GM12878 (cell line): Measurements from ENCODE around the gene PITPNM1. TPM values are rescaled to one million over a fixed set of nuclear protein-coding genes. Genes with fewer than 3 reads are reported as not detected.

Experiments
- ATF2 ChIP-seq: IDR thresholded peaks from 2 replicates; pipeline ENCODE4 v1.6.1; 2012; ENCODE audit warnings: low read length, inconsistent platforms
- ATF7 ChIP-seq: fragments of 450-650 bp; IDR thresholded peaks from 2 replicates; pipeline ENCODE4 v1.6.1; 2016; ENCODE audit warnings: low read depth, mild to moderate bottlenecking
- CBX5 ChIP-seq: sonication (generic); IDR thresholded peaks from 2 replicates; pipeline ENCODE4 v1.6.1; 2016; ENCODE audit warnings: low read depth, moderate library complexity, mild to moderate bottlenecking, inconsistent platforms
- CEBPB ChIP-seq, 2 experiments: fragments of 150-350 bp in 1 of 2; IDR thresholded peaks; 2 replicates each; pipeline ENCODE4 v1.6.1; 2012 to 2014; ENCODE audit warnings: low read depth in 2 of 2, low read length in 2 of 2, borderline replicate concordance in 1 of 2, inconsistent platforms in 1 of 2
- ELK1 ChIP-seq: IDR thresholded peaks from 2 replicates; pipeline ENCODE4 v1.6.1; 2012; ENCODE audit warnings: low read depth, low read length, improper control_type of control experiment
- HDAC6 ChIP-seq: fragments of 200-600 bp; sonication (generic); IDR thresholded peaks from one replicate; pipeline ENCODE4 v1.8.0; 2017; ENCODE audit warnings: antibody characterized with exemption; ENCODE audit not compliant: unreplicated experiment
- MEF2A ChIP-seq: IDR thresholded peaks from 2 replicates; pipeline ENCODE4 v1.6.1; 2011; ENCODE audit warnings: low read depth, mild to moderate bottlenecking, low read length, moderate library complexity; ENCODE audit not compliant: insufficient read depth
- MYB ChIP-seq: fragments of 150-350 bp; IDR thresholded peaks from 2 replicates; pipeline ENCODE4 v1.6.1; 2014; ENCODE audit warnings: mild to moderate bottlenecking, low read depth, low read length, borderline replicate concordance
- NRF1 ChIP-seq: conservative IDR thresholded peaks from 2 replicates; pipeline ENCODE4 v1.6.1; 2011; ENCODE audit warnings: mild to moderate bottlenecking, low read depth, low read length, improper control_type of control experiment
- PBX3 ChIP-seq: IDR thresholded peaks from 2 replicates; pipeline ENCODE4 v1.6.1; 2011; ENCODE audit warnings: mild to moderate bottlenecking, low read depth, low read length, moderate library complexity; ENCODE audit not compliant: insufficient replicate concordance
- PRDM15 ChIP-seq: fragments of 450-650 bp; formaldehyde crosslinking; IDR thresholded peaks from 2 replicates; pipeline ENCODE4 v1.4.0; 2020; ENCODE audit warnings: mild to moderate bottlenecking, moderate library complexity
- RELA ChIP-seq: fragments of 450-650 bp; IDR thresholded peaks from 2 replicates; pipeline ENCODE4 v1.8.0; 2014; ENCODE audit warnings: borderline replicate concordance; ENCODE audit not compliant: partially characterized antibody
- RFX5 ChIP-seq: IDR thresholded peaks from 2 replicates; pipeline ENCODE4 v1.6.1; 2011; ENCODE audit warnings: low read depth, low read length, improper control_type of control experiment
- SMARCA5 ChIP-seq: fragments of 450-650 bp; IDR thresholded peaks from 2 replicates; pipeline ENCODE4 v1.6.1; 2017; ENCODE audit warnings: mild to moderate bottlenecking
- SMC3 ChIP-seq: IDR thresholded peaks from 2 replicates; pipeline ENCODE4 v1.6.1; 2011; ENCODE audit warnings: low read length, improper control_type of control experiment, borderline replicate concordance
- SUPT20H ChIP-seq: IDR thresholded peaks from 2 replicates; pipeline ENCODE4 v1.6.1; 2011; ENCODE audit warnings: low read depth, mild to moderate bottlenecking, low read length, moderate library complexity, borderline replicate concordance; ENCODE audit not compliant: control insufficient read depth
- YBX1 ChIP-seq: fragments of 450-650 bp; IDR thresholded peaks from 2 replicates; pipeline ENCODE4 v1.6.1; 2016; ENCODE audit warnings: antibody characterized with exemption
- polyA plus RNA-seq, 11 experiments: library from polyadenylated mRNA; depleted of rRNA in 4 of 11; unstranded in 6 of 11; stranded (reverse) in 5 of 11; fragments of >200 nt; fragmentation: Nextera tagmentation in 4 of 11; fragmentation: Illumina TruSeq in 1 of 11; extraction: Ambion mirVana in 4 of 11; extraction: Trizol in 1 of 11; gene quantifications; 1 replicate in 1 of 11; 2 replicates in 10 of 11; pipeline versions ENCODE4 v1.2.1 to v1.2.3, GENCODE V29; 2011 to 2016; ENCODE audit warnings: inconsistent platforms in 2 of 11, missing spikeins in 2 of 11, low read depth in 1 of 11
- total RNA-seq, 4 experiments: library from RNA; depleted of rRNA in 3 of 4; stranded (reverse); fragments of >200 nt in 3 of 4; fragmentation: Illumina TruSeq in 1 of 4; extraction: Trizol in 1 of 4; gene quantifications; 2 replicates each; pipeline versions ENCODE4 v1.2.1 to v1.2.3, GENCODE V29; 2013 to 2021
- TF ChIP-seq, protein P1 (sequence below): IDR thresholded peaks from 2 replicates; pipeline ENCODE4 v1.6.1; 2012; ENCODE audit warnings: improper control_type of control experiment, low read depth, low read length; ENCODE audit not compliant: insufficient replicate concordance

PITPNM1 gene
- total and polyA plus RNA-seq, 10 of the 15 experiments (the other 5 are each of a cell fraction or from before 2014, with no cell fraction given), result 0.11 to 56.8 (median 16.5) TPM

DNA sequence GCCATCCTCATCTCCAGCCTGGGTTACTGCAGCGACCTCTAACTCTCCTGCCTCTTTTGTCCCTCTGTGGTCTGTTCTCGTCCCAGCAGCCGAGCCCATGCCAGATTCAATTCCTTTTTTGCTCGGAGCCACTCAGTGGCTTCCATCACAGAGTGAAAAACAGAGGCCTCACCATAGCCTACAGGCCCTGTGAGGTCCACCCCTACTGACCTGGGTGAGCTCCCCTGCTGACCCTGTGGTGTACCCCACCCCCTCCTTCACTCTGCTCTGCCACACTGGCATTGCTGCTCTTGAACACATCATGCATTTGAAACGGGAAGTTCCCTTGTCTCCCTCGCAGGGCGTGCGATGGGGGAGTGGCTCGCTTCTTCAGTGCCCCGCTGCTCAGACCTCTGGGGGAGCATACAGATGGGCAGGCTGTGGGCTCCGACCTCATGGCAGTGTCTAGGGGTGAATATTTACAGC, 20.3 kb downstream of the PITPNM1 start (continued):
- TF ChIP-seq, protein P1, sequence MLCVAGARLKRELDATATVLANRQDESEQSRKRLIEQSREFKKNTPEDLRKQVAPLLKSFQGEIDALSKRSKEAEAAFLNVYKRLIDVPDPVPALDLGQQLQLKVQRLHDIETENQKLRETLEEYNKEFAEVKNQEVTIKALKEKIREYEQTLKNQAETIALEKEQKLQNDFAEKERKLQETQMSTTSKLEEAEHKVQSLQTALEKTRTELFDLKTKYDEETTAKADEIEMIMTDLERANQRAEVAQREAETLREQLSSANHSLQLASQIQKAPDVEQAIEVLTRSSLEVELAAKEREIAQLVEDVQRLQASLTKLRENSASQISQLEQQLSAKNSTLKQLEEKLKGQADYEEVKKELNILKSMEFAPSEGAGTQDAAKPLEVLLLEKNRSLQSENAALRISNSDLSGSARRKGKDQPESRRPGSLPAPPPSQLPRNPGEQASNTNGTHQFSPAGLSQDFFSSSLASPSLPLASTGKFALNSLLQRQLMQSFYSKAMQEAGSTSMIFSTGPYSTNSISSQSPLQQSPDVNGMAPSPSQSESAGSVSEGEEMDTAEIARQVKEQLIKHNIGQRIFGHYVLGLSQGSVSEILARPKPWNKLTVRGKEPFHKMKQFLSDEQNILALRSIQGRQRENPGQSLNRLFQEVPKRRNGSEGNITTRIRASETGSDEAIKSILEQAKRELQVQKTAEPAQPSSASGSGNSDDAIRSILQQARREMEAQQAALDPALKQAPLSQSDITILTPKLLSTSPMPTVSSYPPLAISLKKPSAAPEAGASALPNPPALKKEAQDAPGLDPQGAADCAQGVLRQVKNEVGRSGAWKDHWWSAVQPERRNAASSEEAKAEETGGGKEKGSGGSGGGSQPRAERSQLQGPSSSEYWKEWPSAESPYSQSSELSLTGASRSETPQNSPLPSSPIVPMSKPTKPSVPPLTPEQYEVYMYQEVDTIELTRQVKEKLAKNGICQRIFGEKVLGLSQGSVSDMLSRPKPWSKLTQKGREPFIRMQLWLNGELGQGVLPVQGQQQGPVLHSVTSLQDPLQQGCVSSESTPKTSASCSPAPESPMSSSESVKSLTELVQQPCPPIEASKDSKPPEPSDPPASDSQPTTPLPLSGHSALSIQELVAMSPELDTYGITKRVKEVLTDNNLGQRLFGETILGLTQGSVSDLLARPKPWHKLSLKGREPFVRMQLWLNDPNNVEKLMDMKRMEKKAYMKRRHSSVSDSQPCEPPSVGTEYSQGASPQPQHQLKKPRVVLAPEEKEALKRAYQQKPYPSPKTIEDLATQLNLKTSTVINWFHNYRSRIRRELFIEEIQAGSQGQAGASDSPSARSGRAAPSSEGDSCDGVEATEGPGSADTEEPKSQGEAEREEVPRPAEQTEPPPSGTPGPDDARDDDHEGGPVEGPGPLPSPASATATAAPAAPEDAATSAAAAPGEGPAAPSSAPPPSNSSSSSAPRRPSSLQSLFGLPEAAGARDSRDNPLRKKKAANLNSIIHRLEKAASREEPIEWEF, result no peak
- no peak for TF ChIP-seq RFX5
- no peak for TF ChIP-seq CBX5
- TF ChIP-seq MEF2A, result no peak
- TF ChIP-seq SUPT20H, result no peak
- no peak for TF ChIP-seq YBX1
- TF ChIP-seq SMARCA5, result no peak
- TF ChIP-seq PBX3, result no peak
- no peak for TF ChIP-seq ELK1
- TF ChIP-seq ATF2, result no peak
- TF ChIP-seq ATF7, result peak; percentile 75
- TF ChIP-seq NRF1, result no peak
- no peak for TF ChIP-seq SMC3
- TF ChIP-seq PRDM15 (CRISPR knock-in tag), result no peak
- no peak for TF ChIP-seq CEBPB (IDR thresholded peaks at IDR 0.05; ENCODE audit: borderline replicate concordance in 1 of 2, low read depth in 2 of 2, low read length in 2 of 2)
- peak; percentile 43 for TF ChIP-seq RELA
- no peak for TF ChIP-seq MYB
- no peak for TF ChIP-seq HDAC6
